NCI-H2029 (cell line): Measurements from ENCODE around the gene SLC40A1.

Experiments used
- DNase-seq: peaks from one replicate; lab custom pipeline; 2025; lab: John Stamatoyannopoulos, UW

SLC40A1 gene

DNA sequence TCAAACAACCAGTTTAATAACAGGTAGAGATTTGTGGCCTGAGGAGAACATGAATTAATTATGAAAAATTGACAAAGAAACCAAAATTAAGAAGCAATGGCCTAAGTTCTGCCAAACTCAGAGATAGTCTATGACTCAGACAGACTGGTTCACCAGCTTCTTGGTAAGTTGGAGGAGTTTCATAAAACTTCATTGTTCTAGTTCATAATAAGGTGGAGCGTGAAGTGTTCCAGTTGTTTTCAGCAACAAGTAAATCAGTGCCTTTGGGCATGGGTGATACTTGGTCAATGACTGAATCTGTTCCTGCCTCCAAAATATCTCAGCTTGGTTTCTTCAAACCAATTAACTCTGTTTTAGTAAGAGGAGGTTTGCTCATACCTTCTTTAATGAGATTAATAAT is 40.0 kb downstream of the SLC40A1 start:
- no peak for DNase-seq

DNA sequence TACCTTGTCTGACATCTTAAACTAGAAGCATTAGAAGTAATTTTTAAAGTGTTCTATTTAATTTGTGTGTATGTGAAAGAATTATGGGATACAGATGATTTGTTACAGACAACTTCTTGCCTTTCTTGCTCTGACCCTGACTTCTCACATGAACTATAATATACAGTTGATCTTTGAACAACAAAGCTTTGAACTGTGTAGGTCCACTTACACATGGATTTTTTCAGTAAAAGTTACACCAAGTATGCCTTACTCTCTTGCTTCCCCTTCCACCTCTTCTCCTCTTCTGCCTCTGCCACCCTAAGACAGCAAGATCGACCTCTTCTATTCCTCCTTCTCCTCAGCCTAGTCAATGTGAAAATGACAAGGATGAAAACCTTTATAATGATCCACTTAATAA is 42.2 kb downstream of the SLC40A1 start:
- DNase-seq: no peak

DNA sequence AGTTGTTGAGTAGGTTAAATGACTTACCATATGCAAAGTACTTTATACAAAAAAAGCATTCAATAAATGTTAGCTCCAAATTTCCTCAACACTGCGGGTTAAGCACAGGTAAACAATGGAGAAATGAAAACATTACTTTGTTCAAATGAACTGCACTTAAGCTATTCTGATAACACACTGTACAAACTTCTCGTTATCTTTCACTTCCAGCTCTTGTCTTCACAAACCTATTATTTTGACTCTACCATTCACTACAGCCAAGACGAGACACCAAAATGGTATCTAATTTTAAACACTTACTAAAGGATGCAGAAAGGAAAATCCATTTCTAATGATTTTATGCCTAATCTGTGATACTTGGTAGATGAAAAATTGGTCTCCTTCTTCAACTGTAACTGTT is 43.8 kb downstream of the SLC40A1 start:
- no peak for DNase-seq

DNA sequence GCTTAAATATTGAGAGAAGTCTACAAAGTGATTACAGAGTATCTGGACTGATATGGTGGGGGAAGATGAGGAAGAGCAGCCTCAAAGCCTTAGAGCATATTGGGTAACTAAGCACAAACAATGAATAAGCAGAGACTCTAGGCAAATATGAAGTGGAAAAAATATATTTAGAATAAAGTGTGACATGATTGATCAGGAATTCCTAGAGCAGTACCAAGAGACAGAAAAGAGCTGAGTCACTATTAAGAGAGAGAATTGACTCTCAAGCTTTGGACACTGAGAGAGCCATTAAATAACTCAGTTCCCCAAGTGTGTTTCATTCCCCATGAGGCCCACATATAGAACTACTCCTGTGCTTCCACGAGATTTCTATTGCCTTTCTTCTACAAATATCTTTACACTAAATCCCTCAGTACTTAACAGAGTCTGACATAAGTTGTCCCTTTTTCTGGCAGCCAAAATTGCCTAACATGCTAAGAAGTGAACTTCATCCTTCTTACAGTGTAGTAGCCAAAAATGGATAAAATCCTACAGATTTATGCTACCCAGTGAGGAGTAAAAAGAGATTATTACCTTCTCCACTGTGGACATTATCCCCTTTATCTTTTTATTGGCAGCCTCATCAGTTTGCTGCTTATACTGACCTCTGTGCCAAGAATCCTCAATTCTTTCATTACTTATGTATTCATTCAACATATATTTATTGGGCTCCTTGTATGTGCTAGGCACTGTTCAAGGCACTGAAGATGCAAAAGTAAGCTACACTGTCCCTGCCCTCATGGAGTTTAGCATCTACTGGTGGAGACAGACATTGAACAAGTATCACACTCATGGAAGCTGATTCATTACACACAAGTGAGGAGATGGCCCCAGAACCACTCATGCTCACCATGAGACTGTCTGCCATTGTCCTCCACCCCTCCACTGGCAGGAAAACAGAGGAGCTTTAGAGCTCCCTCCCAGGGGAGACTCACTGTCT is 45.4 kb downstream of the SLC40A1 start:
- no peak for DNase-seq

DNA sequence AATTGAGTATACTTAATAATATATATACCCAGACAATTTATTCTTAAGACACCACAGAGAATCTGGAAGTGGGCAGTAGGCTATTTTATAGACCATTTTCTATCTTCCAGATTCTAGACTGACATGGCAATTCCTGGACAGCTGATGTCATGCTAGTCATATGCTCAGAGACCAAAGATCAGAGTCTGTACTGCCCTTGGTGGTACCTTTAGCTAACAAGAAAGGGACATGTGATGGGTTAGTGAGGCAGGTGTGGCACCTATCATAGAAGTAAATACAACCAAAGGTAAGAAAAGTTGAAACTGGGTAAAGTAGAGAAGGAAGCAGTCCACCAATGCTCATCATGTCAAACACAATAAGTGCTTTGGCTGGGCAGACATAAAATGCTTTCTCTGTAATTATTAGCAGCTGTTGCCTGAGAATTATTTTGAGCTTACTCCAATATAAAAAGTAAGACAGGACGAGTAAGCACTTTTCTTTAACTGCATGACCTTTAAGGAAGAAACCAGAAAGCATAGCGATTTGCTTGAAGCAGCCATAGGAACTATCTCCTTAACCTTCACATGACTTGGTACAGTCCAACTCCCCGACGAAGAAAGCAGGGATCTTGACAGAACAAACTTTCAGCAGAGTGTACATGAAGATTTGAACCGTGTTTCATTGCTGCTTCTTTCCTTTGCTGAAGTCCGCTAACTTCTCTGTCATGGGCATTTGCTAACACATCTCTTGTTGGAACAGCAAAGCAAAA is 47.1 kb downstream of the SLC40A1 start:
- no peak for DNase-seq

DNA sequence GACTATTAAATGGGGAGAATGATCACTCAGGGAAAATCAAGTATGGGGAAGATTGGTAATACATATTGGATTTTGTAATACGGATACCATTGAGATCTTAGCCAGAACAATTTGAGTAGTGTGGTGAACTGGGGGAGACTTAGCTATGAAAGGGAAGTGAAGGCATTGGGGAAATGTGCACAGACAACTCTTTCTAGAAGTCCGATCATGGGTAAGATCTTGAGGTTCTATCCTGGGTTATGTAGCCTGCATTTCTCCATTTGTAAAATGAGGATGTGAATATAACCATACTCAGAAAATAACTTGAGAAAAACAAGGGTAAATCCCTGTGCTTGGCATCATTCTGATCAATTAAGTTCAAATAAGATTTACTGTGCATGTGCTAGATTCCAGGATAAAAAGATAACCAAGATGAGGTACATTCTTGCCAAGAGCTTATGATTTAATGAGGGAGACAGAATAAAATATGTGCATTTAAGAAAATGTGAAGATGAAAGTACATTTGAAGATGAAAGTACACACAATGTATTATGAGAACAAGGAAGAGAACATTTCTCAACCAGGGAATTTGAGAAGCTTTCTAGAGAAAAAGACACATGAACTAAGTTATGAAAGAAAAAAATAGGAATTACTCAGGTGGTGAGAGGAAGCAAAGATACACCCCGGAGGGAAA is 49.5 kb downstream of the SLC40A1 start:
- no peak for DNase-seq

DNA sequence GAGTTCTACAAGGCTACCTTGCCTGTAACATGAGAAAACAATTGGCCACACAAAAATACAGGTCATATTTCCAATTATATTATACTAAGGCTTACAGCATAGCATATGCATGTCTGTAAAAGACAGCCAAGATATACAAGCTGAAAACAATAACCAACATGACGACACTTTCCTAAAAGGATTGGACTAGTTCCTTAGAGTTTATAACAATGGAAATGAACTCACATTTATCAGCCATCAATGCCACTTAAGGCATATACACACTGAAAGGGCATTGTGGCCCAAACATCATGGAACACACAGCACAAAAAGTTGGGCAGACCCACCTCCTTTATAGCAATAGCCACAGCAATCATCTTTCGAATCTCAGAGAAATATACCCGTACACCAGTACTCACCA is 52.0 kb downstream of the SLC40A1 start:
- DNase-seq: no peak

DNA sequence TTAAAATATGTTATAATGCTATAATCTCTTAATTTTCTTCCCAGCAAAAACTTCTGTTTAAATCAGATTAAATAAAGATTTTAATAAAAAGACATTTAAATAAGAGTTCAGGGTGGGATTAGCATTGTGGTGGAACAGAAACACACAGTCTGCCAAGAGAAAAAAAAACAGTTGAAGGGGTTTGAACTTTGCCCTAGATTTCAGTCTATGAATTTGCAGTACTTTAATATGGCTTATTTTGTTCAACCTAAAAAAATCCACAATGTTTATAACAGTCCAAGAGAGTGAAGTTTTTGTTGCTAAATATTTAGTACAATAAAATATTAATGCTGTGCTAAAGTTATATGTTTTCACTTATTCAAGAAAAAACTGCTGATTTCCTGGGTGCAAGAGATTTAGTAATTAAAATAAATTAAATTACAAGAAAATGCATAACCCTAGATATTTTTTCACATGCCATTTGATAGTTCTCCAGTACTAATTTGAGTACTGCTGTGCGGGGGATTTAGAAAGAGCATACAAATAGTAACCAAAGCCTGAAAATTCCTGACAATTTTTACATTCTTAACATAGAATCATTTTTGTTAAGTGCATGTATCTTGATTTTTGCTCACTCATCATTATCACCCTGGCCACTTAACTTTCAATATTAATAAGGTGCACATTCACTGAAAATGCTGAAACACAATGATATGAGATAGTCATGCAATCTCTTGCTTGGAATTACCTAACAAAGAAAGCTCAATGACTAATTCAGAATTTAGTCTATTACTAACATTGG is 52.6 kb downstream of the SLC40A1 start:
- no peak for DNase-seq

DNA sequence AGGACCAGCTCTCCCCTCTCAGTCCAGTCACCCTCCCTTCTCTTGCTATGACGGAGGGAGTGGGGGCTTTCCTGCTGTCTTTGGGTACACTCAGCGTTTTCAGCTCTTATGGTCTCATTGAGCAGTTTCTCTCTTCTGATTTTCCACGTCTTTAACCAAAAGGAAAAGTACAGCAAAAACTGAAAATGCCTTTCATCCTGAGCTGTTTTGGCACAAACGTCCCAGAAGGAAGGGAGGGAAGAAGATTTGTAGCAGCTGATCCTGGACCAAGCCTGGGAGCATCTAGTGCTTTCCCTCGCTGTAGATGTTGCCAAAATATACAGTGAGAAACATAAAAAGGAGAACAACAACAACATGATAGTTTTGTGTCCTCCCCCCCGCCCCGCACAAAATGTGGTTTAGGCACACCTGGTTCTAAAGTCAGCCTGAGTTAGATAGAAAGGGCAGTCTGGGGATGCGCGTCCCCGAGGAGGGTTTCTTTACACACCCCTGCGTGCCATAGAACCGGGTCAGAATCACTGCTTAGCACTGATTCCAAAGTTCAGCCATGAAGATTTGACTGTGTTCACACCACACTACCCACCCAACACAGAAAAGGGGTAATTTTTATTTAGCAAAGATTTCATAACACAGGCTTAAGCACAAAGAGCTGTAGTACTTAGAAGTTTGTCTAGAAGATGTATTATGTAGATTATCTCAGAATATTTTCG is 53.4 kb downstream of the SLC40A1 start:
- no peak for DNase-seq

DNA sequence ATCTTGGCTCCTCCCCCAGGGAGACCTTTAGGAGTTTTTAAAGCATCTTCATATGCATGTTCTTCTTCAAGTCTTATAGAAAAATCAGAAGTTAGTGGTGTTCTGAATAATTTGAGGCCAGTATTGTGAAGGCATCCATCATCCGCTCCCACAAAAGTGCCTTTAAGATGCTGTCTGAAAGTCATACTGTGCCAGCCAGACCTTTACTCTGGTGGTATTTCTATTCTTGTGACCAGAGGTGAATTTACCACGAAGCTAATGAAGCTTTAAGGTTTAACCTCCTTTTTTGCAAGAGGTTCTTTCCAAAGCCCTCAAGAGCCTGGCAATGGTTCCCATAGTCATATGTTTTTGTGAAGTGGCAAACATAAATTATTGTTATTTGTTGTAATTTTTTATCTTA is 54.3 kb downstream of the SLC40A1 start:
- DNase-seq: no peak

DNA sequence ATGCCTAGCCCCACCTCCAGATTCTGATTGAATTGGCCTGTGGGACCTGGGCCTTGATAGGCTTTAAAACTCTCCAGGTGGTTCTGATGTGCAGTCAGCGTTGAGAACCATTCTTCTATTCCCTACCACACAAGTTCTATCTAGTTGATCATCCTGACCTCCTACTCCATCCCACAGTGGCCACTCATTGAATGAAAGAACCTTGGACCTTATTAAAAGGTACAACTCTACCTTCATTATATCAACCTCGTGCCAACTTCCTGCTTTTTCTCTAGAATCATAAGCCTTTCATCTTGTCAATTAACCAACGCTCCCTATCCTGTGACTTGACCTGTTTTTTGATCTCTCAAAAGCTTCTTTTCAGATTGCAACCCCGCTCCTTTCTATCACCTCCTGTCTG is 55.8 kb downstream of the SLC40A1 start:
- no peak for DNase-seq

DNA sequence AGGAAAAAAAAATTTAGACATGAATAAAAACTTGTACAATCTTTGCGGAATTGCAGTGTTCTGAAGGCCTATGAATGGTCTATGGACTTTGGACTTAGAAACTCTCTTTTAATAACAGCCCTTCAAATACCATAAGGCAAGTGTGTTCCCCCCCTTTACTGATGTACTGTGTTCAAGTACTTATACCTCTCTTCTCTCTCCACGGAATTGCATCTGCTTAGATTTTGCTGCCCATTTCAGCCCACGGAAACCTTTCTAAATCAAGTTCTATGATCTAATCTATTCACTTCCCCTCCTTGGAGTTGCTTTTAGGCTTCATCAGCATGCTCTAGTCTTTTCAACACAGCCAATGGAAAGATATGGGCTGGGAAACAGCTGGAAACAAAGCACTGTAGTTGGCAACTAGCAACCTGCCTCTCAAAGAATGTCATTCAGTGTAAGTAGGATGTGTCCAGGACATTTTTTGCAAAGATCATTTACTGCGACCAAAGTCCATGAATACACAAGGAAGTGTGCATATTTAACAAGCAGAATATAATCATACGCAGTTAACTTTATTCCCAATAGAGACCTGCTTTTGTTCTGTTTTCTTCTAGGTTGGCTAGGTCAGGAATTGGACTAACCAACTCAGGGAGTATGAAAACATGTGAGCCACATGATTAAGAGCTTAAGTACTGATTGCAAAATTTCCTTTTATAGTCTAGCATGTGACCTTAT is 58.0 kb downstream of the SLC40A1 start:
- DNase-seq: no peak

DNA sequence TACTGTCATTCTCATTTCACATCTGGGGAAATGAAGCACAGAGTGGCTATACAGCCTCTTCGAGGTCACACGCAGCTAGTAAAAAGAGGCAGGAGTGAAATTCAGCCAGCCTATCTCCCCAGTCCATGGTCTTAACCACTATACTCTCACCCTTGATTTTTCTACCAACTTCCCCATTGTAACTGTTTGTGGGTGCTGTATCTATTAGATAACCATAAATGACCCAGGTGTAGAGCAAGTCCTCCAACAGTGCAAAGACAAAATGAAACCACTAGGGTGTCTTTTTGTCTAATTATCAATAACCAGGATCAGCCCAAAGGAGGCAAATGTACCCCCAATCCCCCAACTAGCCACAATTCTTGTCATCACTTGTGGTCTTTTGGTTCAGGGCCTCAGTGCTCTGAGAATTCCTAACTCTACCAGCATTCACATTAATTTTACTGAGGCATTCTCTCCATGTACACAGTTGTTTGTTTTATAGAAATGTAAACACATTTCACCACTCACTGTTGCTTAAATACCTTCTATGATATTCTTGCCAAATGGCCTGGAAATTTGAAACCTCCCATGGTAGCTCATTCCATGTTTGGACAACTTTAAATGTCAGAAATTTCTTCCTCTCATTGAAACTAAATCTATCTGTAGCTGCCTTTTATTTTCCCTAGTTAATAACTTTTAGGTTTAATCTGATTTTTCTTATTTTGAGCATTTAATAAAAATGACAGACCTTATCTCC is 58.7 kb downstream of the SLC40A1 start:
- DNase-seq: peak; percentile 23

DNA sequence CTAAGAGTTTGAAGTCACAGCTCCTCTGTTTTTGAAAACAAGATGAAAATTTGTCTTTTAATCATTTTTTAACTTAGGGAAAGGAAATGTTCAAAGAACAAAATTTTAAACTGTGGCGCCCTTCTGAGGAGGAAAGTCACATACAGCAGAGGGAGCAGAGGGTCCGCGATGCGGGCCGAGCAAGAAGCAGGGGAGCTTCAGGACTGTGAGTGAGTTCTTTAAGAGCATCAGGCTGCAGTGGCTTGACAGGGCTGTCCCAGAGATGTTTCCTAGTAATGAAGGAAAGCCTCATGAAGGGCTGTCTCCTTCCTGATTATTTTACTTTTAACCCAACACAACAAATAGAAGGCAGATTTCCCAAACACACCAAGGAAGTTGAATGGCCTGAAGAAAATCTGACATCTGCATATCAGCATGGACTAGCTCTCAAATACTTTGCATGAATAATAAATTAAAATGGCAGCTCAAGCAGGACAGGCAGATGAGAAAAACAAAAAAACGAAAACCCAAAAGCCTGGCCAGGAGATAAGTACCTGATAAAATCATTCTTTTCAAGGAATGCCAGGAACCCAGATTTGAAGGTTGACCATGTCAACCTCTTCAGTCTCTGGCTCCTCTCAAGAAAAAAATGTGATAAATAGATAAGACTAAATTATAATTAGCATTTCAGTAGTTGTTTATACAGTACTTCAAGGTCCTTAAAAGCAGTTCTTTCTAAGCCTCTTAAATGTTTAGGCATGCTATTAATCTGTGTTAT is 60.8 kb downstream of the SLC40A1 start:
- no peak for DNase-seq

DNA sequence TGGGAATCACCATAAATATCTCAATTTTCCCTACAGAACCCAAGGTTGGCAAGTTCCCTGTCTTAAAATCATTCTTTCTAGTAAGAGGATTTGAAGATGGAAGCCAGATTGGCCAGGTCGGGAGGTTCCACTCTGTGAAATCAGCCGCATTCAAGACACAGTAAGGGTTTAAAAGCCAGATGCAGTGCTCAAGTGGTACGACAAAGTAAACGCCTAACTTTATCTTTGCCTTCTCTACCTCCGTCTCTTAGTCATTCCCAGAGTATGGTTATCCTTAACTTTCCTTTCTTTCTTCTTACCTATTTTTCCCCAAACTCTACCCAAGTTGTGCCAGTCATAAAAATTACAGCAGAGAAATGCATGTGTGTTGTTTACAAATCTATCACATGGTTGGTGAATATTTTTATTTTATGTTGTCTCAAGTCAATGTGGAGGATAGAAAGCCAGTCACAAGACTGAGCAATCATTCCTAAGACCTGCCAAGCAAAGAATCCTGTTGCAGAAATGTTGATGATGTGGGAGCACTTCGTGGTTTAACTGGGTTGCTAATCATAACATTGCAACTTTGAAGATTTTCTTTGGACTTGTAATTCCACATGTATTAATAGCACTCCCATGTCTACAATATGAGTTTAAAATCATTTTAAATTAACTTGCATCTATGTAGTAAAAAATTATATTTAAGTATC is 62.6 kb downstream of the SLC40A1 start:
- no peak for DNase-seq

DNA sequence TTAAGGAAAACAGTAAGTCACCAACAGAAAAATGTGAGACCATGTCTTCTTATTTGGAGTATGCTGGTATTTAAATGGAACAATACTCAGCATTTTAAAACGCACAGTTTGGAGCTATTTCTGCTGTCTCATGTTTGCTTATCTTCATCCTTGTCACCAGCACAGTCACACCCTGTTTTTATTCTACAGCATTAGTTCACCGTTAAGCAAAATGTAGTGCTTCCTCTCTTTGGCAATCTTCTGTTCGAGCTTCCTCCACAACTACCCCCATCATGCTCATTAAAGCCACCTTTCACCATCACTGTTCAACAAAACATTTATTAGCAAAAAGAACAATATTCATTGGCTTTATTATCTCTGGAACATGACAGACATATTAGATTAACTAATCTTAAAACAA is 64.0 kb downstream of the SLC40A1 start:
- no peak for DNase-seq

DNA sequence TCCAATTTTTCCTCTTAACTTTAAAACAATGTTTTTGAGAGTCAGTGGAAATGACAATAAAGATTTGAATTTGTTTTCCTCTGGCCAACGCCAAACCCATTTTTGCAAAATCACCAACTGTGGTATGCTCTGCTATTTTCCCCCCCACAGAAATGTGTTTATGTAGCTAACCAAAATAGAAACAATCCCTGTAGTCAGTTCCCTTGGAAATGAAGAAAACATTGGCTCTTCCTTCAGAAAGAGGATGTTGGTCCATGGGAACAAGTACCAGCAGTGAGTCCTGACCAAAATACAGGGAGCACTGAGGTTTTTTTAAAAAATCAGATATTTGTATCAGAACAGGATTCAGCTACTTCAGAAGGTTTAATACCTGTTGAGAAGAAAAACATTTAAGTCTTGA is 65.3 kb downstream of the SLC40A1 start:
- DNase-seq: no peak

DNA sequence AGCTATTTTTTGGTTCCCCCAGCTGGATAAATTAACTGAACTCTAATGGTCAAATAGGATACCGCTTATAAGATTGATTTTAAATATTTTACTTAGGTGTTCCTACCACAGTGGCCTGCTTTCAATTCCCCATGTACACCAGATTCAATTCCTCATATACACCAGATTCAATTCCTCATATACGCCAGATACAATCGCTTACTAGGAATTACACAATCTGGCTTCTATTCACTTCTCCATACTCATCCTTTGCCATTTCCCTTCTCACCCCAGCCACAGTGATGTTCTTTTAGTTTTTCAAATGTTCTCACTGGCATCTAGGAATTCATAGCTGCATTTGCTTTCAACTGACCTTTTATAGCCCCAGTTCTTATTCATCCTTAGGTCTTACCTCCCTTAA is 66.5 kb downstream of the SLC40A1 start:
- DNase-seq: no peak

DNA sequence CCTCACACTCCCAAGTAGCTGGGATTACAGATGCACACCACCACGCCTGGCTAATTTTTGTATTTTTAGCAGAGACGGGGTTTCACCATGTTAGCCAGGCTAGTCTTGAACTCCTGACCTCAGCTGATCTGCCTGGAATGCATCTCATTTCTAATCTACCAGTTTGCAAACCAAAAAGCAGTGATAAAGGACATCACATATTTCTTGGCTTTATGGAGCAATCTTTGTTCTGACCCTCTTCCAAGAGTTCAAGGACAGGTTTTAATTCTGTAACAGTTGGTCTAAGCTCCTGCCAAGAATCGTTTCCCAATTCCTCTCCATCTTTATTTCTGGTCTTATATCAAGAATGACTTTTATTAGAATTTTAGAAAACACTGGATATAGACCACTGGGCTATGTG is 67.7 kb downstream of the SLC40A1 start:
- no peak for DNase-seq
